GM12891 (cell line): ENCODE results near the gene ZNF648.

ENCODE experiments used
- PAX5 ChIP-seq: IDR thresholded peaks from 2 replicates; pipeline ENCODE4 v1.6.1; 2011; ENCODE audit warnings: low read length, moderate library complexity, mild to moderate bottlenecking; ENCODE audit not compliant: insufficient read depth, severe bottlenecking
- POLR2A ChIP-seq: IDR thresholded peaks from 2 replicates; pipeline ENCODE4 v1.6.1; 2011; ENCODE audit warnings: low read depth, low read length, control low read depth
- POLR2AphosphoS5 ChIP-seq: IDR thresholded peaks from 2 replicates; pipeline ENCODE4 v1.6.1; 2011; ENCODE audit warnings: low read depth, low read length, control low read depth
- TAF1 ChIP-seq: IDR thresholded peaks from 2 replicates; pipeline ENCODE4 v1.6.1; 2011; ENCODE audit warnings: low read depth, low read length, control low read depth

GRCh38 chr1:182038220-182038619, 23.3 kb downstream of the ZNF648 start:
- TF ChIP-seq PAX5 (no peak), POLR2AphosphoS5 (no peak), TAF1 (no peak), POLR2A (no peak)
